Gastroesophageal sphincter (tissue), 4 donors: ENCODE measurements around the gene PRPF6. TPM values are rescaled to one million over a fixed set of nuclear protein-coding genes. Genes with fewer than 3 reads are reported as not detected.

Experiments used
- ATAC-seq: fragments of 150-250 bp; one replicate; pipeline ENCODE4 v1.9.1; 2016; ENCODE audit warnings: mild to moderate bottlenecking, moderate library complexity
- H3K27ac ChIP-seq, 4 donors: fragments of 200-600 bp; sonication (generic) in 3 of 4; 1 replicate in 3 of 4; 2 replicates in 1 of 4; pipeline ENCODE4 v1.5.1; 2016 to 2019
- H3K27me3 ChIP-seq: fragments of 200-600 bp; sonication (generic); one replicate; pipeline ENCODE4 v1.5.1; 2019
- H3K36me3 ChIP-seq, 2 donors: fragments of 200-600 bp; sonication (generic); one replicate each; pipeline ENCODE4 v1.5.1; 2019; ENCODE audit warnings: control low read depth in 1 of 2
- H3K4me1 ChIP-seq, 3 donors: fragments of 200-600 bp; sonication (generic); 1 replicate in 2 of 3; 2 replicates in 1 of 3; pipeline ENCODE4 v1.5.1; 2016 to 2019; ENCODE audit warnings: control low read depth in 2 of 3
- H3K4me3 ChIP-seq, 2 donors: fragments of 200-600 bp; sonication (generic); one replicate each; pipeline ENCODE4 v1.5.1; 2019; ENCODE audit warnings: mild to moderate bottlenecking in 1 of 2, moderate library complexity in 1 of 2
- H3K9me3 ChIP-seq, 3 donors: fragments of 200-600 bp; sonication (generic); one replicate each; pipeline ENCODE4 v1.5.1; 2017 to 2019; ENCODE audit warnings: control low read depth in 2 of 3
- CTCF ChIP-seq, 4 experiments: fragments of 200-600 bp in 2 of 4; fragments of 450-650 bp in 2 of 4; sonication (generic) in 1 of 4; IDR thresholded peaks; one replicate each; pipeline ENCODE4 v1.5.1; 2017 to 2019; ENCODE audit warnings: antibody characterized with exemption in 4 of 4, mild to moderate bottlenecking in 2 of 4, moderate library complexity in 2 of 4
- EP300 ChIP-seq: sonication (generic); formaldehyde crosslinking; IDR thresholded peaks from one replicate; pipeline ENCODE4 v1.6.1; 2017; ENCODE audit warnings: antibody characterized with exemption, mild to moderate bottlenecking
- POLR2A ChIP-seq, 2 donors: fragments of 450-650 bp; IDR thresholded peaks; one replicate each; pipeline ENCODE4 v1.6.1; 2017; ENCODE audit warnings: antibody characterized with exemption in 2 of 2, mild to moderate bottlenecking in 2 of 2, moderate library complexity in 1 of 2
- POLR2AphosphoS5 ChIP-seq: sonication (generic); formaldehyde crosslinking; IDR thresholded peaks from one replicate; pipeline ENCODE4 v1.6.1; 2017; ENCODE audit warnings: antibody characterized with exemption
- WGBS, 2 donors: methylation state at CpG; one replicate each; pipeline ENCODE4 v1.1.5; 2018; ENCODE audit warnings: low coverage in 1 of 2; 5-methylcytosine and 5-hydroxymethylcytosine counted together
- total RNA-seq, 4 donors: library from RNA; depleted of rRNA; stranded (reverse); fragments of >200 nt; gene quantifications; one replicate each; pipeline ENCODE4 v1.1.0, GENCODE V29; 2016

The PRPF6 gene
- total RNA-seq, 4 donors from 2014 or later = 53.7 to 73.0 (median 67.6) TPM

GRCh38 chr20:63942969-63943807, 37.7 kb upstream of the PRPF6 start:
- Histone ChIP-seq H3K36me3 (peaks cover 0 to 75% of the 10 kb centered on the region in 2 donors), H3K4me3 (no peak overlapping the region), H3K27me3 (no peaks in the 10 kb centered on the region), H3K4me1 (peaks cover 0 to 50% (median 12%) of the 10 kb centered on the region in 3 donors), H3K9me3 (no peaks in the 10 kb centered on the region), H3K27ac (peak overlapping the region in 3 of 4 donors; percentile 65 to 75 (median 75))
- TF ChIP-seq EP300 = no peak
- no peak for TF ChIP-seq POLR2AphosphoS5
- TF ChIP-seq CTCF (IDR thresholded peaks at IDR 0.05) = no peak
- TF ChIP-seq POLR2A (IDR thresholded peaks at IDR 0.05) = no peak
- no CpG with 5 or more reads among the region's 19 CpGs for WGBS, 2 donors
- no peak for ATAC-seq

DNA sequence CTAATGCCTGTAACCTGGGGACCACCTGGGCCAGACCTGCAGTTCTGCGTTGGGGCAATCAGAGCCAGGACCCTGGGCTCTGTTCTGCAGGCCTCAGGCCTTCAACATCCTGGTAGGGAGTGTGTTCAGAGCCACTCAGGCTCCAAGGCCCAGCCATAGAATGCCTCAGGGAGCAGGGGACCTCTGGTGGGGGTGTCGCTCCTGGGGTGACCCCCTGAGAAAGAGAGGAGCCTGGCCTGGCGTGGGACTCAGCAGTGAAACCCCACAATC, 37.2 kb upstream of the PRPF6 start:
- Histone ChIP-seq H3K27me3 (no peaks in the 10 kb centered on the region), H3K36me3 (peaks cover 0 to 70% of the 10 kb centered on the region in 2 donors), H3K4me1 (peaks cover 0 to 55% (median 14%) of the 10 kb centered on the region in 3 donors), H3K4me3 (no peak overlapping the region), H3K27ac (peak overlapping the region in 3 of 4 donors; percentile 65 to 75 (median 75)), H3K9me3 (no peaks in the 10 kb centered on the region)
- no CpG with 5 or more reads among the region's 3 CpGs for WGBS, 2 donors
- TF ChIP-seq EP300 (no peak), POLR2A (IDR thresholded peaks at IDR 0.05) (no peak), CTCF (IDR thresholded peaks at IDR 0.05) (no peak), POLR2AphosphoS5 (no peak)
- ATAC-seq = no peak

- Histone ChIP-seq H3K4me3 (no peak overlapping the region), H3K9me3 (no peaks in the 10 kb centered on the region), H3K27me3 (no peaks in the 10 kb centered on the region), H3K36me3 (peaks cover 0 to 64% of the 10 kb centered on the region in 2 donors), H3K4me1 (peaks cover 0 to 61% (median 20%) of the 10 kb centered on the region in 3 donors), H3K27ac (peak overlapping the region in 3 of 4 donors; percentile 2 to 75 (median 65))
- WGBS, 2 donors = 100% methylated on average over 1 of the region's 35 CpGs; no CpG with 5 or more reads in 1 of the 2 donors
- no peak for ATAC-seq
- TF ChIP-seq POLR2AphosphoS5 = no peak
- no peak for TF ChIP-seq CTCF (IDR thresholded peaks at IDR 0.05)
- TF ChIP-seq EP300 = no peak
- no peak for TF ChIP-seq POLR2A (IDR thresholded peaks at IDR 0.05)
Measured at GRCh38 chr20:63944078-63944941, 36.6 kb upstream of the PRPF6 start.

- ATAC-seq = no peak
- no peaks in the 10 kb centered on the region for H3K9me3 ChIP-seq
- H3K27ac ChIP-seq = peak overlapping the region in 1 of 4 donors; percentile 75
- H3K4me3 ChIP-seq = no peak overlapping the region
- no peak for TF ChIP-seq EP300
- peaks cover 0 to 69% (median 28%) of the 10 kb centered on the region in 3 donors for H3K4me1 ChIP-seq
- no peaks in the 10 kb centered on the region for H3K27me3 ChIP-seq
- WGBS, 2 donors = 76% methylated on average over 5 of the region's 17 CpGs; no CpG with 5 or more reads in 1 of the 2 donors
- H3K36me3 ChIP-seq = peaks cover 0 to 56% of the 10 kb centered on the region in 2 donors
Measured at GRCh38 chr20:63945031-63945658, 35.8 kb upstream of the PRPF6 start.
